GM12878 (cell line): ENCODE results near the gene SPA17. TPM values are rescaled to one million over a fixed set of nuclear protein-coding genes. Genes with fewer than 3 reads are reported as not detected.

ENCODE experiments used
- ATF7 ChIP-seq: fragments of 450-650 bp; IDR thresholded peaks from 2 replicates; pipeline ENCODE4 v1.6.1; 2016; ENCODE audit warnings: low read depth, mild to moderate bottlenecking
- CHD1 ChIP-seq: IDR thresholded peaks from 2 replicates; pipeline ENCODE4 v1.6.1; 2012; ENCODE audit warnings: low read depth, low read length, improper control_type of control experiment
- CHD2 ChIP-seq: IDR thresholded peaks from 2 replicates; pipeline ENCODE4 v1.6.1; 2011; ENCODE audit warnings: low read depth, low read length, improper control_type of control experiment, borderline replicate concordance
- CREM ChIP-seq: IDR thresholded peaks from 2 replicates; pipeline ENCODE4 v1.6.1; 2014; ENCODE audit warnings: antibody characterized with exemption, low read depth
- FOS ChIP-seq: IDR thresholded peaks from 3 replicates; pipeline ENCODE4 v1.6.1; 2011; ENCODE audit warnings: borderline replicate concordance; ENCODE audit not compliant: insufficient read length; ENCODE audit errors: extremely low read depth
- KLF5 ChIP-seq: fragments of 450-650 bp; IDR thresholded peaks from 2 replicates; pipeline ENCODE4 v1.6.1; 2014; ENCODE audit warnings: mild to moderate bottlenecking; ENCODE audit not compliant: partially characterized antibody
- RAD51 ChIP-seq: fragments of 450-650 bp; IDR thresholded peaks from 2 replicates; pipeline ENCODE4 v1.6.1; 2016; ENCODE audit warnings: moderate library complexity, mild to moderate bottlenecking, inconsistent platforms
- RB1 ChIP-seq: fragments of 450-650 bp; formaldehyde crosslinking; IDR thresholded peaks from 2 replicates; pipeline ENCODE4 v1.6.1; 2017; ENCODE audit warnings: mild to moderate bottlenecking, borderline replicate concordance
- SKIL ChIP-seq: fragments of 450-650 bp; IDR thresholded peaks from 2 replicates; pipeline ENCODE4 v1.6.1; 2017; ENCODE audit warnings: mild to moderate bottlenecking, low read depth, inconsistent platforms; ENCODE audit not compliant: poor library complexity, severe bottlenecking
- SMAD1 ChIP-seq: fragments of 450-650 bp; IDR thresholded peaks from 2 replicates; pipeline ENCODE4 v1.6.1; 2018; ENCODE audit warnings: mild to moderate bottlenecking, low read depth; ENCODE audit not compliant: partially characterized antibody
- SMARCA5 ChIP-seq: fragments of 450-650 bp; IDR thresholded peaks from 2 replicates; pipeline ENCODE4 v1.6.1; 2017; ENCODE audit warnings: mild to moderate bottlenecking
- SREBF2 ChIP-seq: IDR thresholded peaks from 2 replicates; pipeline ENCODE4 v1.6.1; 2012; ENCODE audit warnings: mild to moderate bottlenecking, low read length
- WRNIP1 ChIP-seq: IDR thresholded peaks from 2 replicates; pipeline ENCODE4 v1.6.1; 2011; ENCODE audit warnings: low read depth, low read length, improper control_type of control experiment, borderline replicate concordance
- ZBTB11 ChIP-seq: fragments of 450-650 bp; formaldehyde crosslinking; IDR thresholded peaks from 2 replicates; pipeline ENCODE4 v1.5.0; 2022; ENCODE audit warnings: mild to moderate bottlenecking, missing genetic modification characterization
- ZNF592 ChIP-seq: fragments of 450-650 bp; IDR thresholded peaks from 2 replicates; pipeline ENCODE4 v1.6.1; 2017; ENCODE audit warnings: mild to moderate bottlenecking, moderate library complexity
- polyA plus RNA-seq, 11 experiments: library from polyadenylated mRNA; depleted of rRNA in 4 of 11; unstranded in 6 of 11; stranded (reverse) in 5 of 11; fragments of >200 nt; fragmentation: Nextera tagmentation in 4 of 11; fragmentation: Illumina TruSeq in 1 of 11; extraction: Ambion mirVana in 4 of 11; extraction: Trizol in 1 of 11; gene quantifications; 1 replicate in 1 of 11; 2 replicates in 10 of 11; pipeline versions ENCODE4 v1.2.1 to v1.2.3, GENCODE V29; 2011 to 2016; ENCODE audit warnings: inconsistent platforms in 2 of 11, missing spikeins in 2 of 11, low read depth in 1 of 11
- total RNA-seq, 4 experiments: library from RNA; depleted of rRNA in 3 of 4; stranded (reverse); fragments of >200 nt in 3 of 4; fragmentation: Illumina TruSeq in 1 of 4; extraction: Trizol in 1 of 4; gene quantifications; 2 replicates each; pipeline versions ENCODE4 v1.2.1 to v1.2.3, GENCODE V29; 2013 to 2021

The SPA17 gene
- total and polyA plus RNA-seq, 10 of the 15 experiments (the other 5 are each of a cell fraction or from before 2014, with no cell fraction given) = 2.9 to 13.2 (median 8.5) TPM

- TF ChIP-seq ZNF592 (no peak), SREBF2 (no peak), CHD2 (no peak), WRNIP1 (no peak), SMARCA5 (no peak), SMAD1 (no peak), RAD51 (no peak), CHD1 (no peak), KLF5 (no peak), FOS (no peak), ATF7 (no peak), CREM (no peak), RB1 (0 out of 2 replicates have a peak, but pooled peaks have one; percentile 28), SKIL (no peak), ZBTB11 (CRISPR knock-in tag) (no peak)
Measured at GRCh38 chr11:124717786-124718651, 44.3 kb downstream of the SPA17 start (continued).
